ENCODE data around the gene ZNRD2.

DNA sequence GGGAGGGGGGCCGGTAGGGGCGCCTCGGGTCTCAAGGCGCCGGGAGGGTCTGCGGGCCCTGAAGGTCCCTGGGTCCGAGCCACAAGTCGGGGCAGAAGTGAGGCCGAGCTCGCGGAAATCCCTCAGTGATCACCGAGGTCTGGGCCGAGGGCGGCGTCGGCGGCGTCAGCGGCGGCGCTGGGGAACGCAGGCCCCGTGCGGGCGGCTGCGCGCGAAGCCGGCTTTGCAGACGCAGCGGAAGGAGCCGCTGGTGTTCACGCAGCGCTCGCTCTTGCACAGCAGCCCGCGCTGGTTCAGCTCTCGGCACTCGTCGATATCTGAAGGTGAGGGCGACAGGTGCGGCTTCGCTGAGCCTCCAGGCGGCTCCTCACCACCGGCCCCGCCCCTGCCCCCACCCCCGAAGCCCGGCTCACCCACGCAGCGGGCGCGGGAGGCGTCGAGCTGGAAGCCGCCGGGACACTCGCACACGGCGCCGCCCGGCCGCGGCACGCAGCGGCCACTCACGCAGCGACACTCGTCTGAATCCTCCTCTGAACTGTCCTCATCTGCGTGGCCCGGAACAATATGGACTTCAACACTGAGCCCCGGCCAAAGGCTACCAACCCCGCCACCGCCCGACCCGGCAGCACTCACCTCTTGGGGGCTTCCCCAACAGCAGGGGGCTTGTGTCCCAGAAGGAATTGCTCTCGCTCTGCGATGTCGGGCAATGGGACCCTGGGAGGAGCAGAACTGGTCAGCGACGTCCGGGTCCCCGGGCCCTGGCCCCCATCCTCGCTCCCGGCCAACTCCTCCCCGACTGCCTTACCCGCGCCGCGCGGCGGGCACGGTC lies 31.1 kb upstream of the ZNRD2 start:
- TF ChIP-seq, protein P1, sequence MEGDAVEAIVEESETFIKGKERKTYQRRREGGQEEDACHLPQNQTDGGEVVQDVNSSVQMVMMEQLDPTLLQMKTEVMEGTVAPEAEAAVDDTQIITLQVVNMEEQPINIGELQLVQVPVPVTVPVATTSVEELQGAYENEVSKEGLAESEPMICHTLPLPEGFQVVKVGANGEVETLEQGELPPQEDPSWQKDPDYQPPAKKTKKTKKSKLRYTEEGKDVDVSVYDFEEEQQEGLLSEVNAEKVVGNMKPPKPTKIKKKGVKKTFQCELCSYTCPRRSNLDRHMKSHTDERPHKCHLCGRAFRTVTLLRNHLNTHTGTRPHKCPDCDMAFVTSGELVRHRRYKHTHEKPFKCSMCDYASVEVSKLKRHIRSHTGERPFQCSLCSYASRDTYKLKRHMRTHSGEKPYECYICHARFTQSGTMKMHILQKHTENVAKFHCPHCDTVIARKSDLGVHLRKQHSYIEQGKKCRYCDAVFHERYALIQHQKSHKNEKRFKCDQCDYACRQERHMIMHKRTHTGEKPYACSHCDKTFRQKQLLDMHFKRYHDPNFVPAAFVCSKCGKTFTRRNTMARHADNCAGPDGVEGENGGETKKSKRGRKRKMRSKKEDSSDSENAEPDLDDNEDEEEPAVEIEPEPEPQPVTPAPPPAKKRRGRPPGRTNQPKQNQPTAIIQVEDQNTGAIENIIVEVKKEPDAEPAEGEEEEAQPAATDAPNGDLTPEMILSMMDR (conservative IDR thresholded peaks at IDR 0.05; ENCODE audit: low read depth, low read length) = no peak
- TF ChIP-seq EZH2phosphoT487 (IDR thresholded peaks at IDR 0.05; ENCODE audit: borderline replicate concordance, low read length) (no peak), EZH2 (IDR thresholded peaks at IDR 0.05; ENCODE audit: low read length, unreplicated experiment) (no peak)
